Right atrium auricular region (tissue), 2 donors: Measurements from ENCODE around the gene KRTAP5-5. TPM values are rescaled to one million over a fixed set of nuclear protein-coding genes. Genes with fewer than 3 reads are reported as not detected.

Source experiments
- DNase-seq: peaks from one replicate; pipeline ENCODE4 v3.0.0-alpha.2; 2019; ENCODE audit warnings: low spot score
- H3K27ac ChIP-seq, 2 donors: fragments of 200-600 bp; sonication (generic); 1 replicate in 1 of 2; 2 replicates in 1 of 2; pipeline ENCODE4 v1.5.1; 2016 to 2019
- H3K27me3 ChIP-seq, 2 donors: fragments of 200-600 bp; sonication (generic); one replicate each; pipeline versions ENCODE4 v1.5.1 to v1.6.0; 2017 to 2019
- H3K36me3 ChIP-seq: fragments of 200-600 bp; sonication (generic); one replicate; pipeline ENCODE4 v1.5.1; 2016
- H3K4me1 ChIP-seq, 2 donors: fragments of 200-600 bp; sonication (generic); one replicate each; pipeline versions ENCODE4 v1.5.1 to v1.6.0; 2017 to 2019
- H3K4me3 ChIP-seq, 2 donors: fragments of 200-600 bp; sonication (generic); 1 replicate in 1 of 2; 2 replicates in 1 of 2; pipeline ENCODE4 v1.5.1; 2017 to 2019; ENCODE audit warnings: mild to moderate bottlenecking in 1 of 2, moderate library complexity in 1 of 2
- H3K9me3 ChIP-seq, 2 donors: fragments of 200-600 bp; sonication (generic); one replicate each; pipeline ENCODE4 v1.5.1; 2019
- CTCF ChIP-seq, 2 donors: fragments of 200-600 bp; sonication (generic); IDR thresholded peaks; one replicate each; pipeline ENCODE4 v1.5.1; 2019; ENCODE audit warnings: antibody characterized with exemption in 2 of 2
- total RNA-seq, 2 donors: library from RNA; depleted of rRNA; stranded (reverse); fragments of >200 nt; gene quantifications; one replicate each; pipeline ENCODE4 v1.1.0, GENCODE V29; 2016

KRTAP5-5 gene
- total RNA-seq, 2 donors from 2014 or later: not detected

DNA sequence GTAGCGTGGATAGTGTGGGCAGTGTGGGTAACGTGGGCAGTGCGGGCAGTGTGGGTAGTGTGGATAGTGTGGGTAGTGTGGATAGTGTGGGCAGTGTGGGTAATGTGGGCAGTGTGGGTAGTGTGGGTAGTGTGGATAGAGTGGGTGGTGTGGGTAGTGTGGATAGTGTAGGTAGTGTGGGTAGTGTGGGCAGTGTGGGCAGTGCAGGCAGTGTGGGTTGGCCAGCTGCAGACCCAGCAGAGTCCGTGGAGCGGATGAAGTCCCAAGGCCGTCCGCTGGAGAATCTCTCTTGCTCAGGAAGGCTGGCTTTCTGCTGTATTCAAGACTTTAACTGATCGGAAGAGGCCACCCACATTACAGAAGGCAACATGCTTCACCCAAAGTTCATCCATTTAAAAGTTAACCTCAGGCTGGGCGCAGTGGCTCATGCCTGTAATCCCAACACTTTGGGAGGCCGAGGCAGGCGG lies 41.4 kb downstream of the KRTAP5-5 start:
- Histone ChIP-seq H3K4me3 (no peak overlapping the region), H3K36me3 (no peaks in the 10 kb centered on the region), H3K4me1 (no peaks in the 10 kb centered on the region), H3K27ac (no peak overlapping the region), H3K9me3 (no peaks in the 10 kb centered on the region), H3K27me3 (no peaks in the 10 kb centered on the region)
- TF ChIP-seq CTCF (IDR thresholded peaks at IDR 0.05): no peak
- no peak for DNase-seq

DNA sequence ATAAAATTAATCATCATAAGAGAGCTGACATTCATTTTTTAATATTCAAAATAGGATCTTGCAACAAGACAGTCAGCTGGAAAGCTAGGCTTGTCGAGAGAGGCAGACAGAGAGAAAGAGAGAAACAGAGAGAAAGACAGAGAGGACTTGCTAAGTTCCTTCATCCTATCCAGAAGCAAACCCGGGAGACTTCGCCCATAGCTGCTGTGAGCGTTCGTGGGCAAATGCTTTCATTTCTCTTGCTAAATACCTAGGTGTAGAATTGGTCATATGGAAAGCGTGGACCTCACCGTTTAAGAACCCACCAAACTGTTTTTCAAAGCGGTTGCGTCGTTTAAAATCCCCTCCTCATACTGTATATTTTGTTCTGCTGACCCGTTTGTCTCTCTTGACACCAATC lies 42.1 kb downstream of the KRTAP5-5 start:
- Histone ChIP-seq H3K9me3 (no peaks in the 10 kb centered on the region), H3K27ac (no peak overlapping the region), H3K4me1 (no peaks in the 10 kb centered on the region), H3K4me3 (no peak overlapping the region), H3K36me3 (no peaks in the 10 kb centered on the region), H3K27me3 (no peaks in the 10 kb centered on the region)
- no peak for TF ChIP-seq CTCF (IDR thresholded peaks at IDR 0.05)
- no peak for DNase-seq

DNA sequence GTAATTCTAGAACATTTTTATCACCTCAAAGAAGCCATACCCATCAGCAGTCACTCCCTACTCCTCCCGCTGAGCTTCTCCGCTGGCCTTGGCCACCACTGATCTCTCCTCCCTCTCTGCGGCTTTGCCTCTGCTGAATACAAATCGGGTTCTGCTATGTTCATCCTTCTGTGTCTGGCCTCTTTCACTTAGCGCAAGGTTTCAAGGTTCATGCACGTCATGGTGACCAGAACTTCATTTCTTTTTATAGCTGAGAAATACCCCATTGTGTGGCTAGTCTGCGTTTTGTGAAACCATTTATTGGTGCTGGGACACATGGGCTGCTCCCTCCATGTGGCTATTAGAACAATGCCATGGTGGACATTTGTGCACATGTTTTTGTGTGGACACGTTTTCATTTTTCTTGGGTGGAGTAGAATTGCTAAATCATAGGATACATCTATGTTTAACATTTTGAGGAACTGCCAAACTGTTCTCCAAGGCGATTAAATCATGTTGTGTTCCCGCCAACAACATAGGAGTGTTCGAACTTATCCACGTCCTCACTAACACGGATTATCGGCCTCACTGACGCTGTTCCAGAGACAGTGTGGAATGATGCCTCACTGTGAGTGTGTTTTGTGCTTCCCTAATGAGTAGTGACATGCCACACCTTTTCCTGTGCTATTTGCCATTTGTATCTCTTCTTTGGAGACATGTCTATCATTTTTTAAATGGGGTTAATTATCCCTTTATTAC lies 43.2 kb downstream of the KRTAP5-5 start:
- Histone ChIP-seq H3K4me3 (no peak overlapping the region), H3K4me1 (no peaks in the 10 kb centered on the region), H3K9me3 (no peaks in the 10 kb centered on the region), H3K36me3 (no peaks in the 10 kb centered on the region), H3K27ac (no peak overlapping the region), H3K27me3 (no peaks in the 10 kb centered on the region)
- DNase-seq: no peak
- no peak for TF ChIP-seq CTCF (IDR thresholded peaks at IDR 0.05)

DNA sequence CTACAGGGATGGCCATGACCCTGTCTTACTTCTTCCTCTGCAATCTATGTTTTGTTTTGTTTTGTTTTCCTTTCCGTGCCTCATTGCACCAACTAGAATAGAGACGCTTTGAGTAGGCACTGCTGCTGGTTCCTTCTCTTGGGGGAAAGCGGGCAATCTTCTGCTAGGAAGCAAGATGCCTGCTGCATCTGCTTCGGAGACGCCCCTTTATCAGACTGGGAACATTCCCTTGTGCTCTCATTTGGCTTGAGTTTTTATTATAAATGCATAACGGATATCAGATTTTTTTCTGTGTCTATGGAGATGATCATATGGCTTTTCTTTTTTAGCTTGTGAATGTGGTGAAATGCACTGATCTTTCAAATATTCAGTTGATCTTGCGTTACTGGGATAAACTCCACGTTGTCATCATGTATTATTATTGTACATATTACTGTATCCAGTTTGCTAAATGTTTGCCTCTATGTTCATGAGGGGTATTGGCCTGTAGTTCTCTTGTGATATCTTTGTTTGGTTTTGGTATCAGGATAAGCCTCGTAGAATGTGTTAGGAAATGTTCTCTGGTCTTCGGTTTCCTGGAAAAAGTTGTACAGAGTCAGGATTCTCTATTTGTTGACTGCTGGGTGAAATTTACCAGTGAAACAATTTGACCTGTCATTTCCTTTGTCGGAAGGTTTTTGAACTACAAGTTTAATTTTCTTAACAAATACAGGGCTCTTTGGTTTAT lies 44.0 kb downstream of the KRTAP5-5 start:
- no peak for TF ChIP-seq CTCF (IDR thresholded peaks at IDR 0.05)
- DNase-seq: no peak
- Histone ChIP-seq H3K27me3 (no peaks in the 10 kb centered on the region), H3K27ac (no peak overlapping the region), H3K4me3 (no peak overlapping the region), H3K4me1 (no peaks in the 10 kb centered on the region), H3K36me3 (no peaks in the 10 kb centered on the region), H3K9me3 (no peaks in the 10 kb centered on the region)

GRCh38 chr11:1674173-1675131 lies 44.9 kb downstream of the KRTAP5-5 start:
- Histone ChIP-seq H3K4me1 (no peaks in the 10 kb centered on the region), H3K9me3 (no peaks in the 10 kb centered on the region), H3K27me3 (no peaks in the 10 kb centered on the region), H3K36me3 (no peaks in the 10 kb centered on the region), H3K27ac (no peak overlapping the region), H3K4me3 (no peak overlapping the region)
- no peak for TF ChIP-seq CTCF (IDR thresholded peaks at IDR 0.05)
- no peak for DNase-seq
